Smooth muscle cell (in vitro differentiated cells): ENCODE data around the gene ZNF669. TPM values are rescaled to one million over a fixed set of nuclear protein-coding genes. Genes with fewer than 3 reads are reported as not detected.

Experiments
- DNase-seq: peaks from one replicate; lab custom pipeline; 2025; ENCODE audit not compliant: unreplicated experiment; lab: John Stamatoyannopoulos, UW
- H2AFZ ChIP-seq: fragments of 200-600 bp; sonication (generic); 2 replicates; pipeline ENCODE4 v1.6.0; 2016; ENCODE audit warnings: antibody characterized with exemption, low read depth, mild to moderate bottlenecking
- H3F3A ChIP-seq: fragments of 200-600 bp; sonication (generic); 2 replicates; pipeline ENCODE4 v1.6.0; 2017; ENCODE audit warnings: antibody characterized with exemption, low read depth
- H3K27ac ChIP-seq: fragments of 200-600 bp; sonication (generic); 2 replicates; pipeline ENCODE4 v1.5.1; 2016; ENCODE audit warnings: low read depth, mild to moderate bottlenecking
- H3K27me3 ChIP-seq: fragments of 200-600 bp; sonication (generic); 2 replicates; pipeline ENCODE4 v1.6.1; 2016; ENCODE audit warnings: low read depth, mild to moderate bottlenecking
- H3K36me3 ChIP-seq: fragments of 200-600 bp; sonication (generic); 2 replicates; pipeline ENCODE4 v1.5.1; 2016; ENCODE audit warnings: low read depth
- H3K4me1 ChIP-seq: fragments of 200-600 bp; sonication (generic); 2 replicates; pipeline ENCODE4 v1.5.1; 2016; ENCODE audit warnings: low read depth
- H3K4me2 ChIP-seq: fragments of 200-600 bp; sonication (generic); 2 replicates; pipeline ENCODE4 v1.6.0; 2016; ENCODE audit warnings: mild to moderate bottlenecking
- H3K4me3 ChIP-seq: fragments of 200-600 bp; sonication (generic); 2 replicates; pipeline ENCODE4 v1.5.1; 2016; ENCODE audit warnings: mild to moderate bottlenecking
- H3K79me2 ChIP-seq: fragments of 200-600 bp; sonication (generic); 2 replicates; pipeline ENCODE4 v1.6.0; 2016; ENCODE audit warnings: low read depth, mild to moderate bottlenecking
- H3K9ac ChIP-seq: fragments of 200-600 bp; sonication (generic); 2 replicates; pipeline ENCODE4 v1.6.0; 2016; ENCODE audit warnings: low read depth
- H3K9me3 ChIP-seq: fragments of 200-600 bp; sonication (generic); replicated peaks from 2 replicates; pipeline ENCODE4 v1.5.1; 2016; ENCODE audit warnings: low read depth
- H4K20me1 ChIP-seq: fragments of 200-600 bp; sonication (generic); 2 replicates; pipeline ENCODE4 v1.6.0; 2016; ENCODE audit warnings: low read depth
- CTCF ChIP-seq: fragments of 200-600 bp; sonication (generic); IDR thresholded peaks from 2 replicates; pipeline ENCODE4 v1.5.1; 2017; ENCODE audit warnings: borderline replicate concordance, mild to moderate bottlenecking, antibody characterized with exemption; ENCODE audit not compliant: insufficient read depth, poor library complexity, severe bottlenecking
- WGBS: methylation state at CpG from one replicate; pipeline ENCODE4 v1.1.7; 2016; ENCODE audit warnings: low lambda C conversion rate; 5-methylcytosine and 5-hydroxymethylcytosine counted together
- polyA plus RNA-seq: library from polyadenylated mRNA; unstranded; fragments of >200 nt; fragmentation: Nextera tagmentation; extraction: Ambion mirVana; gene quantifications from 2 replicates; pipeline ENCODE4 v1.2.1, GENCODE V29; 2016
- total RNA-seq: library from RNA; depleted of rRNA; stranded (reverse); fragments of >200 nt; gene quantifications from 2 replicates; pipeline ENCODE4 v1.2.3, GENCODE V29; 2014

Gene ZNF669
- total and polyA plus RNA-seq, 2 experiments from 2014 or later: 3.7 to 17.2 TPM

- WGBS: 1% methylated on average over 33 of the region's 62 CpGs
- no peak overlapping the region for H3K27ac ChIP-seq
- H2AFZ ChIP-seq: peak overlapping the region; percentile 89
- H3K9me3 ChIP-seq: no peaks in the 10 kb centered on the region
- peaks cover 5% of the 10 kb centered on the region for H3F3A ChIP-seq
- no peak for DNase-seq
- H3K36me3 ChIP-seq: no peaks in the 10 kb centered on the region
- no peaks in the 10 kb centered on the region for H3K27me3 ChIP-seq
- no peaks in the 10 kb centered on the region for H3K4me1 ChIP-seq
- no peaks in the 10 kb centered on the region for H4K20me1 ChIP-seq
- no peaks in the 10 kb centered on the region for H3K79me2 ChIP-seq
- peak overlapping the region; percentile 63 for H3K4me3 ChIP-seq
- no peak for TF ChIP-seq CTCF
- peak overlapping the region; percentile 95 for H3K4me2 ChIP-seq
- H3K9ac ChIP-seq: peak overlapping the region; percentile 61
Observed at GRCh38 chr1:247111259-247111699, 7.1 kb upstream of the ZNF669 start.

- Histone ChIP-seq H3K4me1 (no peaks in the 10 kb centered on the region), H3K9me3 (no peaks in the 10 kb centered on the region), H3K27ac (no peak overlapping the region), H3K27me3 (no peaks in the 10 kb centered on the region), H3K4me2 (peak overlapping the region; percentile 95), H2AFZ (peak overlapping the region; percentile 89), H3K4me3 (peak overlapping the region; percentile 63), H3K9ac (peak overlapping the region; percentile 61), H4K20me1 (no peaks in the 10 kb centered on the region), H3K79me2 (no peaks in the 10 kb centered on the region), H3K36me3 (no peaks in the 10 kb centered on the region), H3F3A (peaks cover 5% of the 10 kb centered on the region)
- no peak for TF ChIP-seq CTCF
- no peak for DNase-seq
- WGBS: 17% methylated on average over 30 of the region's 30 CpGs
Observed at GRCh38 chr1:247110627-247111258, 6.6 kb upstream of the ZNF669 start.

GRCh38 chr1:247107694-247108093 lies 3.5 kb upstream of the ZNF669 start:
- WGBS: 94% methylated on average over 7 of the region's 7 CpGs

More at GRCh38 chr1:247107694-247108093, 3.5 kb upstream of the ZNF669 start:
- H3K27ac ChIP-seq: no peak overlapping the region
- H3F3A ChIP-seq: peaks cover 5% of the 10 kb centered on the region
- no peaks in the 10 kb centered on the region for H3K9me3 ChIP-seq
- H3K4me1 ChIP-seq: peaks cover 6% of the 10 kb centered on the region
- DNase-seq: no peak
- H3K4me3 ChIP-seq: no peak overlapping the region
- H3K27me3 ChIP-seq: no peaks in the 10 kb centered on the region
- peaks cover 11% of the 10 kb centered on the region for H3K79me2 ChIP-seq
- no peak overlapping the region for H3K4me2 ChIP-seq
- H3K36me3 ChIP-seq: no peaks in the 10 kb centered on the region
- no peak overlapping the region for H2AFZ ChIP-seq
- no peak overlapping the region for H3K9ac ChIP-seq
- H4K20me1 ChIP-seq: no peaks in the 10 kb centered on the region
- TF ChIP-seq CTCF: no peak
